ENCODE data around the gene SLC50A1.

- no peak for TF ChIP-seq EZH2 (IDR thresholded peaks at IDR 0.05; ENCODE audit: low read length, missing control alignments)
- no peak for TF ChIP-seq CTCF (conservative IDR thresholded peaks at IDR 0.05 in 1 of 2, IDR thresholded peaks at IDR 0.05 in 1 of 2; ENCODE audit: low read depth in 1 of 2, low read length in 2 of 2)
These were observed 1.8 kb upstream of the SLC50A1 start for GRCh38 chr1:155133799-155134281.
